Inflammatory macrophage (primary cell): ENCODE results near the gene SARM1.
A peak's percentile ranks its signal among the peaks of the same experiment; 100 is the strongest.
"Not testable (repeated sequence)": the region's sequence is repeated elsewhere in the genome, so short reads cannot be mapped to it uniquely, and the experiment has no call there.

Experiments used
- DNase-seq, 2 donors: peaks; one replicate each; pipeline ENCODE4 v3.0.0-alpha.2; 2020 to 2022
- total RNA-seq, 18 experiments: gene quantifications; one replicate each; lab custom pipeline; 2026; ENCODE audit warnings: mixed read lengths in 6 of 18, inconsistent platforms in 2 of 18; lab: John Stamatoyannopoulos, UW

SARM1 gene
- total RNA-seq, result 0.63 to 5.7 (median 2.2) reads per million in 18 experiments

DNA sequence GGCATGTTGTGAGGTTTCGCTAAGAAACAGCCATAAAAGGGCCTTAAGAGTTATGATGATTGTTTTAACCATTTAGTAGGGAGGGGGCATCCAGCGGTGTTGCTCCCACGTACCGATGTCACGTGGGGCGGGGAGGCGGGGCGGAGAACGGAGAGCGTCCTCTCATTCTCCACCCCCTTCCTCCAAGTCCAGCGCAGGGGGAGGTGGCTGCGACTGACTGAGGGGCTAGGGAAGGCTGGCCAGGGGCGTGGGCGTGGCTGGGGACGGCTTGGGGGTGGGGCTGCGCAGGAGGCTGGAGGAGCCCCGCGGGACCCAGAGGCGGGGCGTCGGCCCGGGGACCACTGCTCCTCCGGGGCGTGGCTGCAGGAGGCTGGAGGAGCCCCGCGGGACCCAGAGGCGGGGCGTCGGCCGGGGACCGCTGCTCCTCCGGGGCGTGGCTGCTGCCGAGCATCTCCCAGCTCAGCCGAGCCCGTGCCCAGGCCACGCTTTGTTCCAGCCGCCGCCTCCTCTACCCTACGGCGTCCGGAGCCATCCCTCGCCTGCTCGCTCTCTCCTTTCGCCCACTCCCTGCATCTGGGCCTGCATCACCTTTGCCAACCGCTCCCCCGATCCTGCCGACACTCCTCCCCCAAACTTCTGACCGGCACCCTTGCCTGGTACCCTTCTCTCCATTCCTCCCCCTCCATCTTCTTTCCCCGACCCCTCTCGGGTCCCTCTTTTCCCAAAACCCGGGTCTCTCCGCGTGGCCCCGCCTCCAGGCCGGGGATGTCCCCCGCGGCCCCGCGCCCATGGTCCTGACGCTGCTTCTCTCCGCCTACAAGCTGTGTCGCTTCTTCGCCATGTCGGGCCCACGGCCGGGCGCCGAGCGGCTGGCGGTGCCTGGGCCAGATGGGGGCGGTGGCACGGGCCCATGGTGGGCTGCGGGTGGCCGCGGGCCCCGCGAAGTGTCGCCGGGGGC lies at the start of gene SARM1:
Gene SARM1, plus strand, starts transcription at position 450 of the 958 bp plus-strand sequence. Its CDS starts 339 bp downstream, at position 789.
- DNase-seq, result no peak

DNA sequence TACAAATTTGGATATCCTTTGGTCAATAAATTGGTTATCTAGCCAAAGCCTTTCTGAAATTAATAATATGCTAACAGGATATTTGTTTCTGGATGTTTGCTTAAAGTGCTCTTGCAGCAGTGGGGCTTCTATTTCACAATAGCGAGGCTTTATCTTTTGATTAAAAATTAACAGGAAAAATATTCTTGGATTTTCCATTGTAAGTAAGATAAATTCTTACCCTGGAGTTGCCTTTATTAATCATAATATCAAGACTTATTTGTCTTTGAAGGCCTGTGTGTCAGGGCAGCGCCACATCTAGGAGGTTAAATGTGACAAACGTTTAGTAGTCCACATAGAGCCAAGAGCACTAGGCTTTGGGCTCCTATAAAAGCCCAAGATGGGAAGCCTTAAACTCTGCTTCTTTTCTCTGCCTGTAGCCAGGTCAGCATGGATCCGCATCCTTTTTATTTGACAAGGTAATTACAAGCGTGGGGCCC lies 47.2 kb upstream of the SARM1 start:
- no peak for DNase-seq

DNA sequence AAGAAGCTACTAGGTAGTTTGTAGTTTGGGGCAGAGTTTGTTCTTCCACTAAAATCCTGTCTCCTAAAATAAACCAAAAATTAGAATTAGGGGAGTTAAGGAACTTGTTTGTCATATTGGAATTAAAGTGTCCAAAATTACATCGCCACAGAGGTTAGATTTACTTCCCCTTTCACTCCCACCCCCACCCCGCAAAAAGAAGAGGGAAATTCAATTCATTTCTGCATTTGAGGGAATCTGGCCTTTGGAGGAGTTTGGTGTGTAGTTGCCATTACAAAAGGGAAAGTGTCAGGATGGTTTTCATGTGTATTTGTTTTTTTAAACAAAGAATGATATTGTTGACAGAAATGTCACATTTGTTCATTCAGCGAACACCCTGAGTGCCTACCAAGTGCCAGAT lies 46.7 kb upstream of the SARM1 start:
- peak; percentile 46 for DNase-seq

DNA sequence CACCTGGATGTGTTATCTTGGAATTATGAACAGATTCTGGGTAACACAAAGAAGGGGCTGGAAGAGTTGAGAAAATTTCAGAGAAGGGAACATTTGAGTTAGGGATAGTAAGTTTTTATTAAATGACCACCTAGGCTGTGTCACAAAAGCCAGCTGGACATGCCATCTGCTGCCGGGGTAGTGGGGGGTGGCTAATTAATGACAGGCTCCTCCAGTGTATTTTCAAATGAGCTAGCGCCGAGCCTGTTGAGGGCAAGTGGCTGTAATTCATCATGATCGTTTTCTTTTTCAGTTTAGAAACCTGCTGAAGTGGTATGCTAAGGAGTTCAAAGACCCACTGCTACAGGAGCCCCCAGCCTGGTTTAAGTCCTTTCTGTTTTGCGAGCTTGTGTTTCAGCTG lies 46.3 kb upstream of the SARM1 start:
- no peak for DNase-seq

DNA sequence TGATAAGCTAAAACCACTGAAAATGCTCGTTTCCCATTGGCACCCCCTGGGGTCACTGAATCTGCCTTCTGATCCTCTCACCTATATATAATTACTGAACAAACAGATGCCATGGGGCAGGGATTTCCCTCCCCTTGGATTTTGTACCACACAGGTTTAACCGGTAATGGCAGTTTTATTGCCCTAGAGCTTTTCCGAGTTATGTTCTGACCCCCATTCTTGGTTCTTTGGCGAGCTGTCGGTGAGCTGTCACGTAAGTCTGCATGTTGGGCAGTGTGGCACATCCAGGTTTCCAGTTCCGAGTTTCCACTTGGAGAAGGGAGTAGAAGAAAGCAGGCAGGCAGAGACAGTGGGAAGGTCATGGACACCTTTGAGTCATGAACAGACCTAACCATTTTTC lies 45.4 kb upstream of the SARM1 start:
- DNase-seq, result no peak

DNA sequence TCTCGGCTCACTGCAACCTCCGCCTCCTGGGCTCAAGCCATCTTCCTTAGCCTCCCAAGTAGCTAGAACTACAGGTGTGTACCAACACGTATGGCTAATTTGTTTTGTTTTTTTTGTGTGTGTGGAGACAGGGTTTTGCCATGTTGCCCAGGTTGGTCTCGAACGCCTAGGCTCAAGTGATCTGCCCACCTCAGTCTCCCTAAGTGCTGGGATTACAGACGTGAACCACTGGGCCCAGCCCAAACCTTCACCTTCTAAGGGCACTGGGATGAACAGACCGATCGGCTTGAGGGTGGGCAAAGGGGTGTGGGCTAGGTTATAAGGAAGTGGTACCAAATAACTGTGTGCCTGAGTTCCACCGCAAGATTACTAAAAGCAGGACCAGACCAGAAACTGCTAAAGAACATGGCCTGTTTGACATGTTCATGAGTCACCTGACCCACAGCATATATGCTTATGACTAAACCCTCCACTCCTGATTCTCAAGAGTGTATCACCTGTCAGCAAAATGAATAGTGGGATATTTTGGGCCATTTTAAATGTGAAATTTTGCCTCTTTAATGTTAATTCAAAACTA lies 44.4 kb upstream of the SARM1 start:
- no peak for DNase-seq

DNA sequence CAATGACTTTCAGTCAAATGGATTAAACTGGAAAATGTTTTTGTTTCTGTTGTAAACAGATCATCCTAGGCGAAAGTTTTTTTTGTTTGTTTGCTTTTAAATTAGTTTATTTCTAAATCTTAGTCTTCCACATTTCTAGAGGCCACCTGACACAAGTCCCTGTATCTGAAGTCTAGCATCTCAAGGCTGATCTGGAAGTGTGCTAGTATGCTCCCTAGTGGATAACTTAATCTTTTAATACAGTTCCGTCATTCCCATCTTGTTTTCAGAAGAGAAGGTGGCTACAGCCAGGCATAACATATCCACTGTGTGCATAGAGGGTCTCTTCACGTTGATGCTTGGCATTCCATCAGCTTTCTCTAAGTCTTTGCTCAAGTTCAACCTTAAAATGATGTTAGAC lies 43.8 kb upstream of the SARM1 start:
- no peak for DNase-seq

DNA sequence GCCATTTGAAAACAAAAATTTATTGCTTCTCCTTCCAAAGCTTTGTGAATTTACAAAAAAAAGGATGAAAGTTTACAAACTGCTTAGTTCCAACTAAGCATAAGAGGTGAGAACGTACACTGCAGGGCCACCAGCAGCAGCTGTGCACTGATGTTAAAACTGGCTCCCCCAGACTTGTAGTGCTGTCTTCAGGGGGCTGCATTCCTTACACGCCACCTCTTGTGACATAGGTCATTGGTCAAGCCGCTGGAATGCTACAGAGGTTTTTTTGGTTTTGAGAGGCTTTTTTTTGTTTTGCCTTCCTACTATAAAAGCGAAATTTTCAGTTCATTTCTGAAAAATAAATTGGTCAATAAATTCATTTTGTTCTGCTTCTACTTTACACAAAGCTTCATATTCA lies 43.2 kb upstream of the SARM1 start:
- DNase-seq, result no peak

DNA sequence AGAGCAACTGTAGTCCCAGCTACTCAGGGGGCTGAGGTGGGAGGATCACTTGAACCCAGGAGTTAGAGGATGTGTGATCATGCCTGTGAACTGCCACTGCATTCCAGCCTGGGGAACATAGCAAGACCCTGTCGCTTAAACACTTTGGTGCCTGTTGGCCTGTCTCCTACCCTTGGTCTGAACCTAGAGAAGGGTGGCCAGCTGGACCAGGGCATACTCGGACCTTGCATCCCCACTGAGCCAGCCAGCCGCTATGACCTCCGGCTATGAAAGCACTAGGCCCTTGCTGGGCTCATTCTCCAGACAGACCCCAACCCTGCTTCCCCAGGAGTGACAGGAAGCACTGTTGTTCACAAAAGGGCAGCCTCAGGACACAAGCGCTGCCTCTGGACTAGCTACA lies 40.8 kb upstream of the SARM1 start:
- no peak for DNase-seq

DNA sequence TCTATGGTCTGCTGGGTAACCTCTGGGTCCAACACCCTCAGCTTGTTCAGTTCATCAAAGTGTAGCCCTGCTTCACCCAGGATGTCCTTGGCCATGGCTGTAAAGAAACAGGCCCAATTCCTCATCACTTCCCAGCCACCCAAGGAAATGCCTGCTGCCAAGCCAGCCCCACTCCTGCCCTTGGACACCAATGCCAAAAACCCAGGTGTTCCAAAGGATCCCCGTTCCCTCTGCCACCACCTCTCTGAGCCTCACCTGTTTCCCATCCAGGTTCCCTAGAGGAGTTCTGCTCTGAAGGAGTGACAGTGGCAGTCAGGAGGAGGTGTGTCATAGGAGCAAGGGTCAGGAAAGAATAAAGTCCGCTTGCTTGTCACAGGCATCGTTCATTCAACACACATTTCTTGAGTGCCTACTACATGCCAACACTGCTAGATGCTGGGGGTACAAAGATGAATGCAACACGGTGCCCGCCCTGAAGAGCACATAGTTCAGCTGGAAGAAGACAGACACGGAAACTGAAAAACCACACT lies 39.5 kb upstream of the SARM1 start:
- DNase-seq, result no peak

DNA sequence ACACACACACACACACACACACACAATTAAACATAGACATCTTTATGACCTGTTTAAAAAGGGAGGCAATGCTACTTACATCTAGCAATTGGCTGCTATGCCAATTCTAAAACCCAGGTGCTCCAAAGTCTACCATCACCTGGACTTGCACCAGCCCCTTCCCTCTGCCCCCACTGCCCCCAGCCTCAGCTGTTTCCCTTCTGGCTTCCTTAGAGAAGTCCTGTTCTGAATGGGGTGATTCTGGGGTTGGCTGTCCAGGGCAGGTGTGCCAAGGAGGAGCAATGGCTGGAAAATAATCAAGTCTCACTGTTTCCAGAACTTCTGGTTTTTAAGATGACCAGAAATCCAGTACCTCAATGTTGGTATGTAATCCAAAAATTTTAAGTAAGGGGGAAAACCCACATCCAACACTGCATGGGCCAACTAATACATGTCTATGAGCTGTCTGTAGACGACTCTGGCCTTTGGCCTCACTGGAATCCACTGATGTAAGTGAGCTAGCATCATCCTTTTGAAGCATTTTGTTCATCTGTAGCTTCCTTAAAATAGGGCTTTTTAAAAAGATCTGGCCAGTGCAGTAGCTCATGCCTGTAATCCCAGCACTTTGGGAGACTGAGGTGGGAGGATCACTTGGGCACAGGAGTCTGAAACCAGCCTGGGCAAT lies 38.3 kb upstream of the SARM1 start:
- DNase-seq, result no peak

DNA sequence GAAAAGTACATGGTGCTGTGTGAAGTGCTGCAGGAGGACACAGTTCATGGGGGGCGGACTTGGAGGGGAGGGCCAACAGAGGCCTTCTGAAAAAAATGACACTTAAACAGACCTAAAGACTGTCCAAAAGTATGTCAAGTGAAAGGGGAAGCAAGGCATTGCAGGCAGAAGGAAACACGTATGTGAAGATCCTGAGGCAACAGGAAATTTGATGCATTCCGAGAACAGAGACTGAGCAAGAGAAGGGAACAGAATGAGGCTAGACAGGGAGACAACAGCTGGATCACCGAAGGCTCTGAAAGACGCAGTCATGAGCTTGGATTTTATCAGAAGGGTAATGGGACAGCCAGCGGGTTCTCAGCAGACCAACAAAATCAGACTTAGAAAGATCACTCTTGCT lies 37.3 kb upstream of the SARM1 start:
- peak; percentile 43 to 61 for DNase-seq

DNA sequence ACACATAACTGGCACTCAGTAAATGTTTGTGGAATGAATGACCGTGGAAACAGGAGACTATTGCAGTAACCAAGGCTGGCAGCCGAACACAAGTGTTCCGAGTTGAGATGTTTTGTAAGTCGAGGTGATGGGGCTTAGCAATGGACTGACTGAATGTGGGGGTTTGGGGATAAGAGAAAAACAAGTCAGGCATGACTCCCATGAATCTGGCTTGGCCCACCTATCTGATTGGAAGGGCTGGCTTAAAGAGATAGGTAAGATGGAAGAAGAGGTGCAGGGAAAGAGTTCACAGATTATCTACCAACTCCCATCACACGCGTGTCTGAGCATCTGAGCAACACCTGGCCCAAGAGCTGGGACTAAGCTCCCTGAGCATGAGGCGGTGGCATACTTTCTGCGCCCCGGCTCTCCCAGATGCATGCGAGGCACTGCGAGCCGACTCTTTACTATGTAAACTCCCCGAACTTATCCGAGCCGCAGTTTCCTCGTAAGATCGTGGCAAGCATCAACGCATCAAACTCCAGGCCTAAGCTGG lies 36.8 kb upstream of the SARM1 start:
- no peak for DNase-seq

DNA sequence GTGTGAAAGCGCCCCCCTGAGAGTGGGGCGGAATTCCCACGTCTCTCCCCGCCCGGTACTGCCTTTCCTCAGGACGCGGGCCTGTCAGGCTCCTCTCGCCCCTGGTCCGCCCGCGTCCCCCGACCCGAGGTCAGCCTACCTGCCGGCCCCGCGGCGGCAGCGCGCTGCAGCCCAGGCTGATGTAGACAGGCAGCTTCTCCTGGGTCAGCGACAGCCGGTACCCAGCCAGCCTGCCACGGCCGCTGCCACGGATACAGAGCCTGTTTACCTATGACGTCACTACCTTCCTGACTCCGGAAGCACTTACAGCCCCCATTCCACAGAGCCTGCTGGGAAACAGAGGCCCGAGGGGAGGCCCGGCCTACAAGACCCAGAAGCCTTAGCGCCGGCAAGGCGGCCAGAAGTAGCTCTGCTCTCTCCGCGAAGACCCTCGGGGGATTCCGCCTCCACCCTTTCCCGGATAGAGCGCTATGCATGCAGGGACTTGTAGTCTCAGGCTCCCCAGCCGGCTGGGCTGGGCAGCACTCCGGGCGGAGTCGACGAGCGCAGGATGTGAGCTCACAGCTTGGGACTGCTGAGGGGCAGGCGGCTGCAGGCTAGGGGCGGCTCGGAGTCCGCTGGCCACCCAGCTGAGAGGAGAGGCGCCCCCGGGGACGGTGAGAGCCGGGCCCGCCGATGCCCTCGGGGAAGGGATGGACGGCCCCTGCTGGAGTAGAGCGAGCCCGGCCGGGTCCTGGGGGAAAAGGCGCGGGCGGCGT lies 36.1 kb upstream of the SARM1 start, which contains the start of the genes IFT20 and TNFAIP1:
Gene IFT20, minus strand, starts transcription at position 272 of the 758 bp plus-strand sequence. CDS start 3,487 bp downstream, outside the sequence.
Gene TNFAIP1, plus strand, starts transcription at position 561 of the 758 bp plus-strand sequence. CDS start 3,761 bp downstream, outside the sequence.
- DNase-seq, result peak; percentile 100

DNA sequence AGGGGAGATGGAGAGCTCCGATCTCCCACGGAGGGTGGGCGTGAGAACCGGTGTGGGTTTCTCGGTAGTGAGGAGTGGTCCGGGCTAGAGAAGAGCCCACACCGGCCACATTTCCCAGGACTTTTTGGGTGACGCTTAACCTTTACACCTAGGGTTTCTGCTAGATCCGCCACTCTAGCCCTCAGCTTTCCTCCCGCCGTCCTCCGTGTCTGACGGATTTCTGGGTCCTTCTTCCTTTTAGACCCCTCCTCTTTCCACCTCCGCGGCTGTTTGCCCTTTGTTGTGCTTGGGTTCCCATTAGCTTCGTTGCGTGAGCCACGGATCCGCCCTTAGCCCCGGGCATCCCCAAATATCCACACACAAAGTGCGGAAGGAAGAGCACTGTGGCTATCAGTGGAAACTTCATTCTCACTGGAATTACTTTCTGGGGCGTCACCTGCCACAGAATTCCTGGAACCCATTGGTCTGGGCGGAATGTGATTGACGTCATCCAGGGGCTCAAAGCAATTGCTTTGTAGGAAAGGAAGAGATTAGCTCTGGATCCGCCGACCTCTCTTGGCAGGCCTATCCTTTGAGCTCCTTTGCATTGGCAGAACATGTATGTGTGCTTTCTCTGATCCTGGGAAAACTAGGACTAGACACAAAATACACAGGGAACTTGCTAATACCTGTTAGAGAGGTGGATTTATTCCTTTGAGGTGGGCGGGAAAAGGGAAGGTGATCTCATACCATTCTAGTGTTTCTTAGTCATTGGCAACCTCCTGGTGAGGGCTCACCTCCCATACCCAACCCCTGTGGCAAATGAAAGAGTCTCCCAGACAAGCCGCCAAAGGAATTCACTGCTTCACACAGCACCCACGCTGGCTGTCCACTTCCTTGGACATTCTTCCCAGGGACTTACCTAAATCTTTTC lies 35.3 kb upstream of the SARM1 start:
- peak in 1 of 2 donors; percentile 17 for DNase-seq

DNA sequence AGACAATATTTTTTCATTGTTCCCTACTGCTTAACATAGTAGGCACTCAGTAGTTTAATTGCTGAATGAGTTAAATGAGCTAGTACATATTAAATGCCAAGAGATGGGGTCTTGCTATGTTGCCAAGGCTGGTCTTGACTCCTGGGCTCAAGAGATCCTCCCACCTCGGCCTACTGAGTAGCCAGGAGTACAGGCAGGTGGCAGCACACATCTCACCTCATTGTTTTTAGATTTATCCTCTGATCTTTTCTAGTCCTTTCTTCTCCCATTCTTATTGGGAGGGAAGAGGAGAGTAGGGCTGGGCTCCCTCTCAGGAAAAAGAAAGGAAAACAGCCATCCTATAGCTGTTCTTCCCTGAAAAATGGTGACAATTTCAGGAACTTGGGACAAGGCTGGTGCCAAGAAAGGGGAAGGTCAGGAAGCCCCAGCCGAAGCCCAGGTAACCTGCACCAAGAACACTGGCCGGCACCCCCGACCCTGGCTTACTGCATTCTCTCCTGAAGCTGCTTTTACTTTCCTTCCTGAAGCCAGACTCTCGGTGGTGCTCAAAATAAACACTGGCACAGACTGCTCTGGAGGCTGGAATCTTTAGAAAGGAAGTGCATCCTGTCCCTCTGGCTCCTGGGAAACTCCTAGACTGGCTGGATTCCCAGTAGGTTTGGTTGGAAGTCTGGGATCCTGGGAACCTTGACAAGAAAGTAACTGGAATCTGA lies 33.3 kb upstream of the SARM1 start:
- DNase-seq, result no peak

DNA sequence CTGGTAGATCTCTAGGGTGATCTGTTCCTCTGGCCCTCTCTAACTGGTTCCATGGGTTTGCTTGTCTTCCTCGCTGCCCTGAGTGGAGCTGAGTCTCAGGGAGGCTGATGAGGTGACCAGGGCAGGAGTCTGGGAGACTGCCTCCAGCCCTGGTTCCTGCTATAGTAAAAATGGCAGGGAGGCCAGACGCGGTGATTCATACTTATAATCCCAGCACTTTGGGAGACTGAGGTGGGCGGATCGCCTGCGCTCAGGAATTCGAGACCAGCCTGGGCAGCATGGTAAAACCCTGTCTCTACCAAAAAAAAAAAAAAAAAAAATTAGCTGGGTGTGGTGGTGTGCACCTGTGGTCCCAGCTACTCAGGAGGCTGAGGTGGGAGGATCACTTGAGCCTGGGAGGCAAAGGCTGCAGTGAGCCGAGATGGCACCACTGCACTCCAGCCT lies 32.7 kb upstream of the SARM1 start:
- not testable (repeated sequence) for DNase-seq

DNA sequence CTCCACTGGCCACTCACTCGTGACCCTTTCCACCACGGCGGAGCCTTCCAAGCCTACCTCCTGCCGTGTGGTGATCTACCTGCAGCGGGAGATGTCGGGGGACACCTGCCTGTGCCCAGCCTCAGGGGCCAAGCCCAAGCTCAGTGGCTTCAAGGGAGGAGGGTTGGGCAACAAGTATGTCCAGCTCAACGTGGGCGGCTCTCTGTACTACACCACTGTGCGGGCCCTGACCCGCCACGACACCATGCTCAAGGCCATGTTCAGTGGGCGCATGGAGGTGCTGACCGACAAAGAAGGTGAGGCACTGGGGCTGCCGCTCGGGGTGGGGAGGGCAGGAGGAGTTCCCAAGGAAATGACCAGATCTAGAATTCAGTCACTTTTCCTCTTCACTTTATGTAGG lies 32.1 kb upstream of the SARM1 start:
- no peak for DNase-seq

DNA sequence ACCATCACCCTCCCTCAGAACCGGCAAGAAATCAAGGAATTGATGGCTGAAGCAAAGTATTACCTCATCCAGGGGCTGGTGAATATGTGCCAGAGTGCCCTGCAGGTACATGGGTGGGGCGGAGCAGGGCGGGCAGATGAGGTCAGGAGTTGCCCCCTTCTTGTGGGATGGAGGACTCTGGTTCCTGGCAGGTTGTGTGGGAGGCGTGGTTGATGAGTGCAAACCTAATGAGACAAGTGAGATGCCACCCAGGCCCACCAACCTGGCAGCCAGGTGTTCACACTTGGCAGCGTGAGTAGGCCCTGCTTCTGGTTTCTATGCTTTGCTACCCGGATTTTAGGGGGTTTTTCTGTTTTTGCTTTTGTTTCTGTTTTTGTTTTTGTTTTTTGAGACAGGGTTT lies 31.1 kb upstream of the SARM1 start:
- no peak for DNase-seq

DNA sequence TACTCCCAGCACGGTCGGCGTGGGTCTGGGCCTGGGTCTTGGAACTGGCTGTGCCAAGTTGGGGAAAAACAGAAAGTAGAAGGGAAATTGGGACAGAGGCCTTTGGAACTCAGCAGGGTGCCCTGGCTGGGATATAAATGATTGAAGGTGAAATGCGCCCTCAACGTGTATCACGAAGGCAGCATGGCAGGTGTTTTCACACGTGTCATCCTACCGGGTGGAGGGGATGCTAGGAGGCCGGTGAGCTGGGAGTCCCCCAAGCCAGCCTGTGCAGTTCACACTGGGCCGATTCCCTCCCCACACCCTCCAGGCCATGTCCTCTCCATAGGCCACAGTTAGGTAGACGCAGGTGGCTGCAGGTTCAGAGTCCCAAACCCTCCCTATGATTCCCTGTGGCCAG lies 30.0 kb upstream of the SARM1 start:
- no peak for DNase-seq
